ENCODE data around the gene ARID3B. TPM values are rescaled to one million over a fixed set of nuclear protein-coding genes. Genes with fewer than 3 reads are reported as not detected.
A peak's percentile ranks its signal among the peaks of the same experiment; 100 is the strongest.

The ARID3B gene
- total RNA-seq, 1 donor from 2014 or later: 22.1 TPM

GRCh38 chr15:74616366-74616939 lies 75.4 kb downstream of the ARID3B start:
- peak; percentile 44 to 66 for DNase-seq (ENCODE audit: low spot score in 2 of 2, unreplicated experiment in 2 of 2)
- Mint-ChIP-seq H3K27me3 (ENCODE audit: low read depth) (no peaks in the 10 kb centered on the region), H3K9me3 (no peaks in the 10 kb centered on the region), H3K4me1 (peaks cover 23% of the 10 kb centered on the region), H3K36me3 (peaks cover 6% of the 10 kb centered on the region), H3K4me3 (peak overlapping the region; percentile 90), H3K27ac (peak overlapping the region; percentile 95)
- TF ChIP-seq, protein P1, sequence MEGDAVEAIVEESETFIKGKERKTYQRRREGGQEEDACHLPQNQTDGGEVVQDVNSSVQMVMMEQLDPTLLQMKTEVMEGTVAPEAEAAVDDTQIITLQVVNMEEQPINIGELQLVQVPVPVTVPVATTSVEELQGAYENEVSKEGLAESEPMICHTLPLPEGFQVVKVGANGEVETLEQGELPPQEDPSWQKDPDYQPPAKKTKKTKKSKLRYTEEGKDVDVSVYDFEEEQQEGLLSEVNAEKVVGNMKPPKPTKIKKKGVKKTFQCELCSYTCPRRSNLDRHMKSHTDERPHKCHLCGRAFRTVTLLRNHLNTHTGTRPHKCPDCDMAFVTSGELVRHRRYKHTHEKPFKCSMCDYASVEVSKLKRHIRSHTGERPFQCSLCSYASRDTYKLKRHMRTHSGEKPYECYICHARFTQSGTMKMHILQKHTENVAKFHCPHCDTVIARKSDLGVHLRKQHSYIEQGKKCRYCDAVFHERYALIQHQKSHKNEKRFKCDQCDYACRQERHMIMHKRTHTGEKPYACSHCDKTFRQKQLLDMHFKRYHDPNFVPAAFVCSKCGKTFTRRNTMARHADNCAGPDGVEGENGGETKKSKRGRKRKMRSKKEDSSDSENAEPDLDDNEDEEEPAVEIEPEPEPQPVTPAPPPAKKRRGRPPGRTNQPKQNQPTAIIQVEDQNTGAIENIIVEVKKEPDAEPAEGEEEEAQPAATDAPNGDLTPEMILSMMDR (IDR thresholded peaks at IDR 0.05; ENCODE audit: unreplicated experiment): no peak

GRCh38 chr15:74616996-74617395 lies 76.0 kb downstream of the ARID3B start:
- Mint-ChIP-seq H3K4me3 (peak overlapping the region; percentile 90), H3K4me1 (peaks cover 23% of the 10 kb centered on the region), H3K27ac (peak overlapping the region; percentile 95), H3K36me3 (peaks cover 11% of the 10 kb centered on the region), H3K9me3 (no peaks in the 10 kb centered on the region), H3K27me3 (ENCODE audit: low read depth) (no peaks in the 10 kb centered on the region)
- no peak for DNase-seq (ENCODE audit: low spot score in 2 of 2, unreplicated experiment in 2 of 2)
- TF ChIP-seq, protein P1 (IDR thresholded peaks at IDR 0.05; ENCODE audit: unreplicated experiment): no peak

DNA sequence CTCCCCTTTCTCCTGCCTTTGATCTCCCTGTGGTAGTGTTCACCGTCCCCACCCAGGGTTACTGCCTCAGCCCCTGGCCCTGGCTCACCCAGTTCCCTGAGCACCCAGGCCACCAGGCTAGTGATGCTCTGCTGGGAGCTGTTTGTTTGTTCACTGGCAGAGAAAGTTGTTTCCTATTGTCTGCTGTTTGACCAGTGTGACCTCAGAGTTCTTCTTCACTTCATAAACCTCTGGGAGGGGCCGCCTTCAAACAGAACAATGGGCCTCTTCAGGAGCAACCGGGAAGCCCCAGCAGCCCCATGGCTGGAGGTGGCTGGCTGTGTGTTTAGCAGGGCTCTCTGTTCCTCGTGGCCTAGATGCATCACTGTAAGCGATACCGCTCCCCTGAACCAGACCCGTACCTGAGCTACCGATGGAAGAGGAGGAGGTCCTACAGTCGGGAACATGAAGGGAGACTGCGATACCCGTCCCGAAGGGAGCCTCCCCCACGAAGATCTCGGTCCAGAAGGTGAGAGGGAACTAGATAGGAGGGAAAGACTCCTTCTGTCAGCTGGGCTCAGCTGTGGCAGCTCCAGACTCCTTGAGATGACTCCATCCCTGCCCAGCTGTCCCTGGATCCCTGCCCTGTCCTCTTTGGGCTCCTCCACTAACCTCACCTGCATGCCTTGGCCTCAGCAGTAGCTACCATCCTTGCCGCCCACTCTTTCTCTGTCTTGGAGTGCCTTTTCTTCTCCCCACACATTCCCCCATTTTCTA lies 78.0 kb downstream of the ARID3B start:
- no peak for DNase-seq (ENCODE audit: low spot score in 2 of 2, unreplicated experiment in 2 of 2)
- no peak overlapping the region for H3K4me3 Mint-ChIP-seq
- H3K36me3 Mint-ChIP-seq: peaks cover 19% of the 10 kb centered on the region
- H3K27me3 Mint-ChIP-seq (ENCODE audit: low read depth): no peaks in the 10 kb centered on the region
- TF ChIP-seq, protein P1 (IDR thresholded peaks at IDR 0.05; ENCODE audit: unreplicated experiment): no peak
- no peak overlapping the region for H3K27ac Mint-ChIP-seq
- H3K4me1 Mint-ChIP-seq: peaks cover 23% of the 10 kb centered on the region
- no peaks in the 10 kb centered on the region for H3K9me3 Mint-ChIP-seq

DNA sequence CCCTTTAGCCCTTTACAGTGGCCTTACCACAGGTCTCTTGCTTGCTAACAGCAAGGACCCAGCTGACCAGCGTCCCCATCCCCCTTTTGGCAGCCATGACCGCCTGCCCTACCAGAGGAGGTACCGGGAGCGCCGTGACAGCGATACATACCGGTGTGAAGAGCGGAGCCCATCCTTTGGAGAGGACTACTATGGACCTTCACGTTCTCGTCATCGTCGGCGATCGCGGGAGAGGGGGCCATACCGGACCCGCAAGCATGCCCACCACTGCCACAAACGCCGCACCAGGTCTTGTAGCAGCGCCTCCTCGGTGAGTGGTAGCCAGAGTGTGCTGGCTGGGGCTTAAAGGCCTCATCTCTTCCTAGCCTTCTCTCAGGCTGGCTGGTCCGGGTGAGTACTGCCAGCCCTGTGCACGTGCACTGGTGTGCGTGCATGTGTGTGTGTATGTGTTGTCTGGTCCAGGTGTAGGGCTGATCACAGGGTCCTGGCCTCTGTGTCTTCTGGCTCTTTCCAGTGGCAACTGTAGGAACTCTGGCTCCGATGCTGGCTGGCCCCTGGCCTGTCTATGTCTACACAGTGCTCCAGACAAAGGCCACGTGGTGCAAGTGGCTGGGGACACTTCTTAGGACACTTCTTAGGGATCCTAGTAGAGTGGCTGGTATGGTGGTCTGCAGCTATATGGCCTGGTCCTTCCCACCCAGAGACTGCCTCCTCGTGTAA lies 79.1 kb downstream of the ARID3B start:
- H3K4me3 Mint-ChIP-seq: no peak overlapping the region
- H3K4me1 Mint-ChIP-seq: peaks cover 23% of the 10 kb centered on the region
- DNase-seq (ENCODE audit: low spot score in 2 of 2, unreplicated experiment in 2 of 2): no peak
- H3K27ac Mint-ChIP-seq: no peak overlapping the region
- TF ChIP-seq, protein P1 (IDR thresholded peaks at IDR 0.05; ENCODE audit: unreplicated experiment): no peak
- no peaks in the 10 kb centered on the region for H3K27me3 Mint-ChIP-seq (ENCODE audit: low read depth)
- H3K36me3 Mint-ChIP-seq: peaks cover 19% of the 10 kb centered on the region
- H3K9me3 Mint-ChIP-seq: no peaks in the 10 kb centered on the region

GRCh38 chr15:74620636-74621545 lies 79.9 kb downstream of the ARID3B start:
- TF ChIP-seq, protein P1 (IDR thresholded peaks at IDR 0.05; ENCODE audit: unreplicated experiment): peak; percentile 42
- H3K9me3 Mint-ChIP-seq: no peaks in the 10 kb centered on the region
- no peak overlapping the region for H3K4me3 Mint-ChIP-seq
- peaks cover 23% of the 10 kb centered on the region for H3K4me1 Mint-ChIP-seq
- peak in 1 of 2 experiments; percentile 55 for DNase-seq (ENCODE audit: low spot score in 2 of 2, unreplicated experiment in 2 of 2)
- H3K27ac Mint-ChIP-seq: peak overlapping the region; percentile 78
- peaks cover 22% of the 10 kb centered on the region for H3K36me3 Mint-ChIP-seq
- H3K27me3 Mint-ChIP-seq (ENCODE audit: low read depth): no peaks in the 10 kb centered on the region

Data from mesothelial cell of epicardium (in vitro differentiated cells).